Measurements from ENCODE around the gene ABCA10.

DNA sequence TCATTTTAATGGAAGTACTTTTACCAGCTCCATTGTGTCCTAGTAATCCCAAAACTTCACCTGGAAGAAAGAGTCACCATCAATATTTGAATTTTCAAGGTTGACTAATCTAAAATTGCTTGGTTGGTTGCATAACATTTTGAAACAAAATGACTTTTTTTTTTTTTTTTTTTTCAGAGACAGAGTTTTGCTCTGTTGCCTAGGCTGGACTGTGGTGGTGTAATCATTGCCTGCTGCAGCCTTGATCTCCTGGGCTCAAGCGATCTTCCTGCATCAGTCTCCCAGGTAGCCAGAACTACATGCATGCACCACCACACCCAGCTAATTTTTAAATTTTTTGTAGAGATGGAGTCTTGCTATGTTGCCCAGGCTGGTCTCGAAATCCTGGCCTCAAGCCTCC is 74.4 kb downstream of the ABCA10 start:
- TF ChIP-seq FOXM1 (IDR thresholded peaks at IDR 0.05; ENCODE audit: borderline replicate concordance, low read depth) (no peak), TAF1 (IDR thresholded peaks at IDR 0.05; ENCODE audit: low read depth) (no peak), USF1 (IDR thresholded peaks at IDR 0.05) (no peak), TCF12 (IDR thresholded peaks at IDR 0.05; ENCODE audit: low read depth) (no peak), EP300 (IDR thresholded peaks at IDR 0.05; ENCODE audit: borderline replicate concordance) (no peak)
- TF ChIP-seq, protein P1, sequence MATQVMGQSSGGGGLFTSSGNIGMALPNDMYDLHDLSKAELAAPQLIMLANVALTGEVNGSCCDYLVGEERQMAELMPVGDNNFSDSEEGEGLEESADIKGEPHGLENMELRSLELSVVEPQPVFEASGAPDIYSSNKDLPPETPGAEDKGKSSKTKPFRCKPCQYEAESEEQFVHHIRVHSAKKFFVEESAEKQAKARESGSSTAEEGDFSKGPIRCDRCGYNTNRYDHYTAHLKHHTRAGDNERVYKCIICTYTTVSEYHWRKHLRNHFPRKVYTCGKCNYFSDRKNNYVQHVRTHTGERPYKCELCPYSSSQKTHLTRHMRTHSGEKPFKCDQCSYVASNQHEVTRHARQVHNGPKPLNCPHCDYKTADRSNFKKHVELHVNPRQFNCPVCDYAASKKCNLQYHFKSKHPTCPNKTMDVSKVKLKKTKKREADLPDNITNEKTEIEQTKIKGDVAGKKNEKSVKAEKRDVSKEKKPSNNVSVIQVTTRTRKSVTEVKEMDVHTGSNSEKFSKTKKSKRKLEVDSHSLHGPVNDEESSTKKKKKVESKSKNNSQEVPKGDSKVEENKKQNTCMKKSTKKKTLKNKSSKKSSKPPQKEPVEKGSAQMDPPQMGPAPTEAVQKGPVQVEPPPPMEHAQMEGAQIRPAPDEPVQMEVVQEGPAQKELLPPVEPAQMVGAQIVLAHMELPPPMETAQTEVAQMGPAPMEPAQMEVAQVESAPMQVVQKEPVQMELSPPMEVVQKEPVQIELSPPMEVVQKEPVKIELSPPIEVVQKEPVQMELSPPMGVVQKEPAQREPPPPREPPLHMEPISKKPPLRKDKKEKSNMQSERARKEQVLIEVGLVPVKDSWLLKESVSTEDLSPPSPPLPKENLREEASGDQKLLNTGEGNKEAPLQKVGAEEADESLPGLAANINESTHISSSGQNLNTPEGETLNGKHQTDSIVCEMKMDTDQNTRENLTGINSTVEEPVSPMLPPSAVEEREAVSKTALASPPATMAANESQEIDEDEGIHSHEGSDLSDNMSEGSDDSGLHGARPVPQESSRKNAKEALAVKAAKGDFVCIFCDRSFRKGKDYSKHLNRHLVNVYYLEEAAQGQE (IDR thresholded peaks at IDR 0.05; ENCODE audit: low read depth): no peak

Measured in Ishikawa (cell line).